SK-MEL-5 (cell line): ENCODE results near the gene TENM4. TPM values are rescaled to one million over a fixed set of nuclear protein-coding genes. Genes with fewer than 3 reads are reported as not detected.
A peak's percentile ranks its signal among the peaks of the same experiment; 100 is the strongest.
"Not testable (repeated sequence)": the region's sequence is repeated elsewhere in the genome, so short reads cannot be mapped to it uniquely, and the experiment has no call there.

ENCODE experiments used
- DNase-seq: peaks from one replicate; pipeline ENCODE4 v3.0.0-alpha.2; 2016; ENCODE audit warnings: low read depth, low spot score
- in situ Hi-C: cut with HindIII; loops from 2 replicates; pipeline ENCODE4 v1.10.0; 2016; ENCODE audit warnings: low sequenced_read_pairs, high pct_unique_total_duplicates, low pct_unique_long_range_greater_than_20kb
- total RNA-seq: library from RNA; depleted of rRNA; stranded (reverse); fragments of >200 nt; shearing (Covaris generic); gene quantifications from 2 replicates; pipeline ENCODE4 v1.2.3, GENCODE V29; 2014

The TENM4 gene
- total RNA-seq, 1 experiment from 2014 or later: 0.08 TPM

DNA sequence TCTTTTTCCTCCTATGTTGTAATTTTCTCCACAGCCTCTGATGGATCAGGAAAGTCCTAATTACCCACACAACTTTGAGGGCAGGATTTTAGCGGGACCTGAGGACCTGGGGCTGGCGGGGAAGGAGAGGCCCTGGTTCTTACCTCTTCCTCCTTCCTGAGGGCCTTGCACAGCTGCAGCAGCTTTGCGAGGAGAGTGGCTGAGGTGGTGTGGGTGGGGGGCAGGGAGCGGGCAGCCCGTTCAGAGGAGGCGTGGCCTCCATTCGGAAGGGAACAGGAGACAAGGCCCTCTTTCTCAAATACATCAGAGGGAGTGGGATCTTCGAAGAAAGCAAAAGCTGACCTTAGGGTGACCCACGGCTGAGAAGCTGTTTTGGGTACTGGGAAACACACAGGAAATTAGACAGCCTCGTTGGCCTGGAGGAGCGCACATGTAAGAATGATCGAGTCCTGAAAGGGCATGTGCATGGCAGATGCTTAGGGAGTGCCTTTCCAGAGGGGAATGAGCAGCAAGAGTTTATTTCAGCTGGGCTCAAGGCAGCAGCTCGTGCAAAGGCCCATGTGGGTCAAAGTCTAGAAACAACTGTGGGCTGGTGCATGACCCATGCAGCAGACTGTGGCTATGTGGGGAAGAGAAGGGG is 789.6 kb downstream of the TENM4 start:
- DNase-seq: no peak
- in situ Hi-C loops: no loop called here

GRCh38 chr11:78649361-78650215 is 791.2 kb downstream of the TENM4 start:
- in situ Hi-C loops: no loop called here

DNA sequence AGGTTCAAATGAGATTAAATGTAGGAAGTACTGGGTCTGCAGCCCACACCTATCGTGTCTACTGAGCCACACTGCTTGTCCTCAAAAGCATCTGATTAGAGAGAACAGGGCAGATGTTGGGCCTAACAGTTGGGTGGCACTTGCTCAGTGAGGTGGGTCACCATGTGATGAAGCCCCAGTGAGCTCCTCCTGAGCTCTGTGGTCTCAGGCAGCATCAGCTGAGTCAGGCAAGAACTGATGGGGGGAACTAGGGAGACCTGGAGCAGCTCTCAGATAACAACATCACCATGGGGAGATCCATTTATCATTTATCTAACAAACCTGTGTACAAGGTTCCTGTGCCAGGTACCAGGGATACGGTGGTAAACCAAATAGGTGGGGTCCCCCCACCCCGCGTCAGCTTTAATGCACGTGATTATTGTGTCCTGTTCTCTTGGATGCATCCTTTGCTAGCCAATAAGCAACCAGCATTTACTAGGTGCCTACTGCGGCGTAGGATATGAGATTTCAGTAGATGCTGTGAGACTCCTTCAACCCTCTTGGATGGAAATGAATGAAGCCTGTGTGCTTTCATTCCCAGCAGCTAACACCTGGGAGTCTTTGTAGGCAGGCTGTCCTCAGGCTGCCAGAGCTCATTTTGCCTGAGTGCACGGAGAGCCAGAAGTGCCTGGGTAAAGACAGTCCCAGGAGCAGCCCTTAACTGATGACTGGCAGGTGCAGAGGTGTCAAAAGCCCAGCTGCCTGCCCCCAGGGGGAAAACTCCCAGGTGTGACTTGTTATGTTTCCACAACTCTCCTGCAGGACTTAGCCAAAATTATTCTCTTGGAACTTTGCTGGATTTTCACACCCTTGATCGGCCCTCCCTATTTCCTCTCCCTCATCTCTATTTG is 792.6 kb downstream of the TENM4 start:
- in situ Hi-C loops: no loop called here

More at GRCh38 chr11:78649361-78650215, 791.2 kb downstream of the TENM4 start:
- no peak for DNase-seq

DNA sequence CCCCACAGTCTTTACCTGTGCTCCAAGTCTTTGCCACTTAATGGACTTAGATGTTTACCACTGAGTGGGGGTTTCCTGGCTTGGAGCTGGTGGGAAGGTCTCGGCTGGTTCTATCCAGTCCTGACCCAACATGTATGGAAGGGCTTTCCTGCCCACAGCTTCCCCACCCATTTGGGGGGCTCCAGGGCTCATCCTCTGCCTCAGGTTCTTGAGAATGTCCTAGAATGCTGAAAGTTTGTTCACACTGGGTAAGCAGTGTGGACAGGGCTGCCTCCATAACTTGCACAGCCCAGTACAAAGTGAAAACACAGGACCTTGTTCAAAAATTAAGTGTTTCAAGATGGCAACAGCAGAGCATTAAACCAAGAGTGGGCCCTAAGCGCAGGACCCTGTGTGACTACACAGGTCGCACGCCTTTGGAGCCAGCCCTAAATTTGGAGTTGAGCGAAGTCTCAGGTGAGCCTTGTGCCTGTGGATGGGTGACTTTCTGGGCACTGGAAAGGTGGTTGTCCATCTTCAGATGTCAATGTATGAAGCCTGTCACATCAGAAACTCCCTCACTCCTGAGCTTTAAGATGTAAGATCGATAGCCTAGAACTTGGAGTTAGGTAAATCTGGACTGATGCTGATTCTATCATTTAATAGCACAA is 793.4 kb downstream of the TENM4 start:
- no peak for DNase-seq
- in situ Hi-C loops: no loop called here

More for the DNA sequence above, 792.6 kb downstream of the TENM4 start:
- no peak for DNase-seq

DNA sequence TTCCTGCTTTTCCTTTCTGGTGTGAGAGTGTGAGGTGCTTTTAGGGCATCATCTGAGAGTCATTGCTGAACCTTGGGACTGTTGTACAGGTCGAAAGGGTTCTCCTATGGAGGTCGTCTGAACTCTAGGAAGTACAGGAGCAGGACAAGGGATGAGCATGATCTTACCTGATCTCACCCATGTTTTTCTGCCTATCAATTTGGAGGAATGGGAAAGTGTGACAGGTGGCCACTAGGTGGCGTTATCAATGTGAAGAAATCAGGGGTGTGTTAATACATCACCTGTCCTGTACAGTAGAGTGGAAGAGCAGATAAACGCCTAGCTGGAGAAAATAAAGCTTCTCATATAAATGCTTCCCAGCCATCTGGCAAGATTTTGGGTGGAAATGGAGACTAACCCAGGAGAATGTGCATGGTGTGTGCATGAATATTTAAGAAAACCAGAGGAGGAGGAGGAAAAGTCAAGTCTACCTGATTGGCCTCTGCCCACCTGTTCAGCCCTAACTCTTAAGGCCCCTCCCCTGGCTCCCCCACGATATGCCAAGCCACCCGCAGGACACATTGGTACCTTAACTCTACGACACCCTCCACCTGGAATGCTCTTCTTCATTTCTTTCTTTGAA is 794.2 kb downstream of the TENM4 start:
- DNase-seq: peak; percentile 59
- in situ Hi-C loops: no loop called here

- DNase-seq: peak; percentile 70
- in situ Hi-C loops: no loop called here
Observed at GRCh38 chr11:78645226-78646202, 795.3 kb downstream of the TENM4 start.

DNA sequence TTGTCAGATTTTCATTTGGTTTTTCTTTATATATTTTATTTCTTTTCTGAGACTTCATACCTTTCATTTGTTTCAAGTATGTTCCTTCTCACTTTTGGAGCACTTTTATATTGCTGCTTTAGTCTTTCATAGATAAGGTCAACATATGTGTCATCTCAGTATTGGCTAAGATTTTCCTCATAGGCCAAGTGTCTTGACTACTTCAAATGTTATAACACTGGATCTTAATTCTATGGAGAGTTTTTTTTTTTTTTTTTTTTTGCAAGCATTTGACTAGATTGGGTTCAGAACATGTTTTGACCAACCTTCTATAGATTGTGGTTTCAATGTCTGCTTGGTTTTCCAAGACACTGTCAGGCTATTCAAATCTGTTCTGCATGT is 797.2 kb downstream of the TENM4 start:
- in situ Hi-C loops: no loop called here
- no peak for DNase-seq

GRCh38 chr11:78642979-78643675 is 797.7 kb downstream of the TENM4 start:
- DNase-seq: no peak
- in situ Hi-C loops: no loop called here

DNA sequence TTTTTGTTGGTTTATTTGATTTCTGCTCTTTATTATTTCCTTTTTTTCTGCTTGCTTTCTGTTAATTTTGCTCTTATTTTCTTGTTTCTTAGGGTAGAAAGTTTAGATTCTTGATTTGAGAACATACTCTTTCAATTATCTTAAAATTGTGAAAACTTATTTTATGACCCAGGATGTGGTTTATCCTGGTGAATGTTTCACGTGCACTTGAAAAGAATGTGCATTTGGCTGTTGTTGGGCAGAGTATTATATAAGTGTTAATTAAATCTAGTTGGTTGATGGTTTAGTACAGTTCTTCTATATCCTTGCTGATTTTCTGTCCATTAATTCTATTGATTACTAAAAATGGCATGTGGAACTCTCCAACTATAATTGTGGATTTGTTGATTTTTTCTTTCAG is 799.3 kb downstream of the TENM4 start:
- in situ Hi-C loops: no loop called here
- DNase-seq: no peak

GRCh38 chr11:78638704-78639380 is 802.0 kb downstream of the TENM4 start:
- DNase-seq: no peak
- in situ Hi-C loops: no loop called here

GRCh38 chr11:78637527-78637926 is 803.3 kb downstream of the TENM4 start:
- in situ Hi-C loops: not testable (repeated sequence)

DNA sequence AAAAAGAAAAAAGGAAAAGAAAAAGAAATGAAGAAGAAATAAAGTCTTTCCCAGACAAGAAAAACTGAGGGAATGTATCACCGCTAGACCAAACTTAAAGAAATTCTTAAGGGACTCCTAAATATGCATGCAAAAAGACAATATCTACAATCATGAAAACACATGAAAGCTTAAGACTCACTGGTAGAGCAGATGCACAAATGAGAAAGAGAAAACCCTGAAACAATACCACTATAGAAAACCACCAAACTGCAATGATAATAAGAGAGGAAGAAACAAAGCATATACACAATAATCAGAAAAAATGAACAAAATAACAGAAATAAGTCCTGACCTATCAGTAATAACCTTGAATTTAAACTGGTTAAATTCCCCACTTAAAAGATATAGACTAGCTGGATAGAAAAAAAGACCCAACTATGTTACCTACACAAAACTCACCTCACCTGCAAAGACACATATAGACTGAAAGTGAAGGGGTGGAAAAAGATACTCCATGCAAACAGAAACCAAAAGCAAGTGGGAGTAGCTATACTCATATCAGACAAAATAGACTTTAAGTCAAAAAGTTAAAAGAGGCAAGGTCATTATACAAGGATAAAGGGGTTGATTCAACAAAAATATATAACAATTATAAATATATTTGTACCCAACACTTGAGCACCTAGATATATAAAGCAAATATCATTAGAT is 804.9 kb downstream of the TENM4 start:
- DNase-seq: no peak
- in situ Hi-C loops: no loop called here

More at GRCh38 chr11:78637527-78637926, 803.3 kb downstream of the TENM4 start:
- not testable (repeated sequence) for DNase-seq

DNA sequence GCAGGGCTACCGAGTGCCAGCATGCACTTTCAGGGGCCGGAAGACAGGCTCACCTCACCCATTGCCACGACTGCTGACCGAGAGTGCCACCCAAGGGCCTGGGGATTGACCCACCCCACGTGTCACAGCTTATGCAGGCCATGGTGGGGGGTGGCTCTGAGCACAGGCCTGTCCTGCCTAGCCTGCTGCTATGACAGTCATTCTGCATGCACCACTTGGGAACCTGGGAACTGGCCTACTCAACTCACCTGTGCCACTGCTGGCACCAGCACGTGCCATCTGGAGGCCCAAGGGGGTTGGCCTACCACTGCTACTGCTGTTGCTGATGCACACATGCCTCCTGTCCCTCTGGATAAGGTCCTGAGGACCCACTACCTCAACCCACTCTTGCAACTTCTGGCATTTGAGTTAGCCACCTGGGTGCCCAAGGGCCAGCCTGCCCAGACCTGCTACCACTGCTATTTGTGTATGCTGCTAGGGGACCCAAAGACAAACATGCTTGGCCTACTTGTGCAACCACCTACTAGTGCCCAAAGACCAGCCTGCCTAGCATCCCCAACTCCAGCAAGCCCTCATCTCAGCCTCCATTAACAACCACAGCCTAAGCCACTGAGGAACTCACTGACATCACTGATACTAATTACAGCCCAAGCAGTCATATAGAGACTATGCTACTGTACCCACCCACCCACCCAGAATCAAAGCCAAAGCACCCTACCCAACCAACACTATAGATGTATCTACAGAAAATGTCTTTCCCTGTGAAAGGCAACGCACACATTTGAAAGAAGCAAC is 807.1 kb downstream of the TENM4 start:
- no peak for DNase-seq
- in situ Hi-C loops: no loop called here
